Measurements from ENCODE around the gene SERPINA1. TPM values are rescaled to one million over a fixed set of nuclear protein-coding genes. Genes with fewer than 3 reads are reported as not detected.

SERPINA1 gene
- total RNA-seq, 2 experiments from 2014 or later: 0.27 to 0.55 TPM

- POLR2A ChIA-PET: no interaction called here
- CTCF ChIA-PET: no interaction called here
Measured at GRCh38 chr14:94398536-94398935, 10.1 kb upstream of the SERPINA1 start.

GRCh38 chr14:94398182-94398479 lies 9.7 kb upstream of the SERPINA1 start:
- POLR2A ChIA-PET: no interaction called here
- CTCF ChIA-PET: no interaction called here

DNA sequence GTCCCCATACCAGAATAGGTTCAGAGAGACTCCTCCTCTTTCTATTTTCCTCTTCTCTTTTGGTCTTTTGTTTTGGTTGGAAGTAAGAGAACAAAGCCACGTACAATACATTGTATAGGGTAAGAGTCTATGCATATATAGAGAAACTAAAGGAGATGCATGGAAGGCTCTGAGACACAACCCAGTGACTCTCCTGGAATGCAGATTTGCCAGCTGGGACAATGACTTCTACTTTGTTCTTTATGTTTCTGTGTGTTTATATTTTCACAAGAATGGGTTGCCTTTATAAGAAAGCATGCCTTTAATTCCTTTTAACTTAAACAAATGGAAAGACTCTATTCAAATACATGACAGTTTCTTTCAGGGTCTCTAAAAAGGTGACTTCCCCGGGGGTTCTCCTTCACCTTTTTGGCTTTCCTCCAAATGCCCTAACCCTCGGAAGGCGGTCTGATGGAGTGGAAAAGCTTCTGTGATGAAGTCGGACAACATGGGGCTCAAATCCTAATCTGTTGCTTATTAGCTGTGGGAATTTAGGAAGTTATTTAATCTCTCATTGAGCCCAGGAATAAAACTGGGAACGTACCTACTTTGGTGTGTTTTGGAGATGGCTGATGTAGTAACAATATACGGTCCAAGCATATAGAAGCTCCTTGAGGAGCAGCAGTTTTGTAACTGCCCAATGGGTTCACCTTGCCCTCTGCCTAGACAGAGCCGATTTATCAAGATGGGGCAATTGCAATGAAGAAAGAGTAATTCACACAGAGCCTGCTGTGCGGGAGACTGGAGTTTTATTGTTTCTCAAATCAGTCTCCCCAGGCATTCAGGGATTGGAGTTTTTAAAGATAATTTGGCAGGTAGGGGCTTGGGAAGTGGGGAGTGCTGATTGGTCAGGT lies 9.1 kb upstream of the SERPINA1 start:
- POLR2A ChIA-PET: no interaction called here
- CTCF ChIA-PET: no interaction called here

DNA sequence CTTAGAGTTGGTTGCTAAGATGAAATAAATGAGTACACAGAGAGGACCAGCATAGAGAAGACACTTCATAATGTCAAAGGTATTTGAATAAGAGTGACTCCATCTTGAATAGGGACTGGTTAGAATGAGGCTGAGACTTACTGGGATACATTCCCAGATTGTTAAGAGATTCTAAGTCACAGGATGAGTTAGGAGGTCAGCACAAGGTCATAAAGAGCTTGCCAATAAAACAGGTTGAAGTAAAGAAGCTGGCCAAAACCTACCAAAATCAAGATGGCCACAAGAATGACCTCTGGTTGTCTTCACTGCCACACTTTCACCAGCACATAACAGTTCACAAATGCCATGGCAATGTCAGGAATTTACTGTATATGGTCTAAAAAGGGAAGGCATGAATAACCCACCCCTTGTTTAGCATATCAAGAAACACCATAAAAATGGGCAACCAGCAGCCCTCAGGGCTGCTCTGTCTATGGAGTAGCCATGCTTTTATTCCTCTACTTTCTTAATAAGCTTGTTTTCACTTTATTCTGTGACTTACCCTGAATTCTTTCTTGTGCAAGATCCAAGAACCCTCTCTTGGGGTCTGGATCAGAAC lies 8.3 kb upstream of the SERPINA1 start:
- POLR2A ChIA-PET: no interaction called here
- CTCF ChIA-PET: no interaction called here

DNA sequence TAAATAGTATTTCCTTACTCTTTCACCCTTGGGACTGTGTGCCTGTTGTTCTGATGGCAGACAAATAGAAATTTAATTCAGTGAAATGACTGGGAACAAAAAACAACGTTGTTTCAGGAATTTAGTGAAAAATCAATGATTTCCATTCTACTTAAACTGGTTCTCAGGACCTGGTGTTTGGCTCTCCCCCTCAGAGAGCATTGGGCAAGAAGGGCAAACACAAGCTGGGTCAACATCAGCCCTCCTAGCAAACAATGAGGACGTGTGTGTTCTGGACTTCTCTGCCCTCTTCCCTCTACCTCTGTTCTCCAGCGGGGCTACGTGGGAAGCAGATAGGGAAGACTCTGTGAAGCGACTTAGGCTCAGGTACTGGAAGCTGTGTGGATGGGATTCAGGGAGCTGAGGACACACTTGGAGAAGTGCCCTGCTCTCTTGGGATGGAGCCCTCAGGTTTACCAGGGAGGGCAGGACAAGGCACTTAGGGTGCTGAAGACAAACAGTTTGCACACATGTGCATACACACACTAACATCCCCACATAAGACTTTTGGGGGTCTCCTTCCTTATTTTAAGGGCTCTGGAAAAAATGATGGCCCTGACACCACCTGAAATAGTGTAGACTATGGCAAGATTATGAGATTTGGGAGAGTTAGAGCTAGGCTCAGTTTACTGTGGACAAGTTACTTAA lies 7.6 kb upstream of the SERPINA1 start:
- CTCF ChIA-PET: no interaction called here
- POLR2A ChIA-PET: no interaction called here

- CTCF ChIA-PET: no interaction called here
- POLR2A ChIA-PET: no interaction called here
Measured at GRCh38 chr14:94395282-94395887, 7.0 kb upstream of the SERPINA1 start.

DNA sequence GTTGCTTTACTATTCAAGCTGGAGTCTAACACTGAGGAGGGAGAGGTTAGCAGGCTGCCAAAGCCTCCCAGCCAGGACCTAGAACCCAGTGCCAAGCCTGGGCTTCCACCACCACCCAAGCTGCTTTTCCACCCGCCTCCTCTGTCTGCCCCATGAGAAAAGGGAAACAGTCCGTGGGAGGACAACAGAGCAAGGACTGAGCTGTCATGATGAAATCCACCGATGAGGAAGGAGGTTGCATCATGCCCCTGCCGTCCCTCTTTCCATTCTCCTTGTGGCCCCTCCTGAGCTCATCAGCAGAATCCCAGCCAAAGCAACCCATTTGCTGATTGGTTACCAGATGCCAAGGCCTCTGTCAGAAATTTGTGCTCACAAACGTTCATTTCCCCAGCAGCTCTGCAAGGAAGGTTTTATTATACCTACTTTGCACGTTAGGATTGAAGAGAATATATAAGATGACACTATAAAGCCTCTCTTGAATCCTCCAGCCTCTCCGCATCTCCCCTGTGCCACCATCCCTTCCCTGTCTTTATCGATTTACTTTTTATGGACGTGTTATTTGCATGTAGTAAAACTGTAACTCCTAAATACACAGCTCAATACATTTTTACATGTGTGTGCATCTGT lies 6.3 kb upstream of the SERPINA1 start:
- POLR2A ChIA-PET: no interaction called here
- CTCF ChIA-PET: no interaction called here

DNA sequence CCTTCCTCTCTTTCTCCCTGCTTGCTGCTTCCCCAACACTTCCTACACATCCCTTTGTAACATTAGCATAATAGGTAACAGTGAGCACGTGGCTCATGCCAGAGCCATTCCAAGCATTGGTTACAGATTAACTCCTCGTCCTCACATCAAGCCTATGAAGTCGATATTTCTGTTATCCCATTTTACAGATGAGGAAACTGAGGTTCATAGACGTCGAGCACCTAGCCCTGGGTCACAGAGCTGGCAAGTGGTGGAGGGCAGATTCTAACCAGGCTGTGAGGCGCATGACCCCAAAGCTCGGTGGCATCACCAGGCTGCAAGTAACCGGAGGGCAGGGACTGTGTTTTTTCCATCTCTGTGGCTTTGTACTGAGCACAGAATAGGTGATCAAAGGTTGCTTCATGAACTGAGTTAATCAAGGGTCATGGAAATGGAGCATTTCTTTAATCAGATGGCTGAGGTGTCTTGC lies 5.7 kb upstream of the SERPINA1 start:
- CTCF ChIA-PET: no interaction called here
- POLR2A ChIA-PET: no interaction called here

DNA sequence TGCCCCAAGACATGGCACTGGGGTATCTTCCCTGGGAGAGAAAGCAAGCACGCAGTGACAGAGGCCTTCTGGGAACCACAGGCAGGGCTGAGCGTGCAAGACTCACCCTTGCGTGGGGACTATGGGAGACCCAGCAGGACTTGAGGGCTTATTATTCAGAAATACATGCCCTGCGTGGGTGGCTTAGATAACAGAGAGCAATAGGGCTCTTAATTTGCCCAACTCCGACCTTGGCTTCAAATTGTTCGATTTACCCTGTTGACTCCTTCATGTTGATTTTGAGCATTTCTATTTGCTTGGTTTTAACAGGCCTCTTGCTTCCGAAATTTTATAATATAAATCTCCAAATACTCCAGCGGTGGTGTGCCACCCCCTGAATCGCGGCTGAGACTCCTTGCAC lies 5.1 kb upstream of the SERPINA1 start:
- POLR2A ChIA-PET: no interaction called here
- CTCF ChIA-PET: no interaction called here

DNA sequence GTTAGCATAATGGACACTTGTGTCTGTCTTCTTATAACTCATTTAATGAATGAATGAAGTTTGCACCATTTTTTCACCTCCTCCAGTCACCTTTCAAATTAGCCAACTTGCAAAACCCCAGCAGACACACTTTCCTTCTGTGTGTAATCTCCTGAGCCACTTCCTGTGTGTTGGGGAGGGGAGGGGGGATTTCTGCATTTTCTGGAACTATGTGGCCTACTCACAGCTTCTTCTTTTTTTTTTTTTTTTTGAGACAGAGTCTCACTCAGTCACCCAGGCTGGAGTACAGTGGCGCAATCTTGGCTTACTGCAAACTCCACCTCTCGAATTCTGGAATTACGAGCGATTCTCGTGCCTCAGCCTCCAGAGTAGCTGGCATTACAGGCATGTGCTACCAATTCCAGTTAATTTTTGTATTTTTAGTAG lies 4.1 kb upstream of the SERPINA1 start:
- ChIA-PET CTCF (no interaction called here), POLR2A (interaction anchor here (0.7 to 0.9 kb wide), 2 partner anchors 27 to 412 kb away, joined by 3 to 4 read pairs; no protein-coding TSS in a partner anchor)

DNA sequence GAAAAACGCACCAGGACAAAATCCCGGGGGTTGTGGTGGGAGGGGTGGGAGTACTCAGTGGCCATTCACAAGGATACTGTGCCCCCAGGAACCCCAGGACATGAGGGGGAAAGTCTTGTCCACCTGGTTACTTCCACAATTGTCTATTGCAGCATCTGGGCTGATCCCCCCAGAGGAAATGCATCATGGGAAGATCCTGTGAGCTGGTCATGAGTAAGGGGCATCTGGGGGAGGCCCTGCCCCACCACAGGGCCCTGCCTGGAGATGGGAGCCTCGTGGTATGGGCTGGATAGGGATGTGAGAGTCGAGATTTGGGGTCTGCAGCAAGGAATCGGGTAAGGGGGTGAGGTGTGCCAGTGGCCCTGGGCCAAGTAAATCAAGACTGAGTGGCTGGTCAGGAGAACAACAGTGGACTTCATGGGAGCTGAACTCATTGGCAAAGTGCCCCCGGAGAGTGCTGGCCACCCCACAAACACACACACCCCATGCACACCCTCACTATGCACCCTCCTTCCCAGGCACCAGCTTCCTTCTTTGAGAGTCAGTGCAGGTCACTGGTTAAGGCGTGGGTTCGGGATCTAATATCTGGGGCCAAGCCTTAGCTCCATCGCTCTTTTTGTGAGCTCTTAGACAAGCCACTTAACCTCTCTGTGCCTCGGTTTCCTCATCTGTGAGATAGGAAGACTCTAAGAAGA lies 3.0 kb upstream of the SERPINA1 start:
- ChIA-PET POLR2A (interaction anchor here (0.9 to 1.0 kb wide), 2 partner anchors 28 to 44 kb away, joined by 3 to 4 read pairs; no protein-coding TSS in a partner anchor), CTCF (no interaction called here)

DNA sequence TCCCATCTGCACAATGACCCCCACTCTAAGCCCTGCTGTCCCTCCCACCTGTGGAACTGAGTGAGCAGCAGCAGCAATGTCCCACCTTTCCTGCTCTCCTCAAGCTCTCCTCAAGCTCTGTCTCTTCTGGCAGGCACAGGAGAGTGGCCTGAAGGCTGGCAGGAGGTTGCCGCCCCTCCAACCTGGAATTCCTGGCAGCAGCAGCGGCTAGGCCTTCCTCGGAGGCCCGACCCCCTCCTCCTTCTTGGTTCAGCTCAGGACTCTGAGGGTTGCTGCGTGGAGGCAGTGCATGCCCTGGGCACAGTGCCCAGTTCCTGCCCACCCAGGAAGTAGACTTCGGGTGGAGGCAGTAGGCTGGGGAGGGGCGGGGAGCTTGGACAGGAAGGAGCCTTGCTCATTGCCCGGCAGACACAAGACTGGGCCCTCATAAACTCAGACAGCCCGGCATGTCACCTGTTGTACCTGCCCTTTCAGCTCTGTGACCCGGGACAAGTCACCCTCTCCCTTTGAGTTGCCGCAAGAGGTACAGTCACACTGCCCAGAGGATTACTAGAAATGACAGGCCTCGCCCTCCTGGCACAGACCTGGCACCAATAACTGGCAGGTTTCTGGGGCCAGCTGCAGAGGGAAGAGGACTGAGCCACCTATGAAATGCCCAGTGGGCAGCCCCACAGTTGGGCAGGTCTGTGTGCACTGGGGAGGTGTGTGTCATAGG lies 2.1 kb upstream of the SERPINA1 start:
- ChIA-PET POLR2A (interaction anchor here (1.0 kb wide), 1 partner anchor 44 kb away, joined by 3 read pairs; no protein-coding TSS in a partner anchor), CTCF (no interaction called here)

- ChIA-PET POLR2A (no interaction called here), CTCF (no interaction called here)
Measured at GRCh38 chr14:94389731-94390371, 1.4 kb upstream of the SERPINA1 start.

DNA sequence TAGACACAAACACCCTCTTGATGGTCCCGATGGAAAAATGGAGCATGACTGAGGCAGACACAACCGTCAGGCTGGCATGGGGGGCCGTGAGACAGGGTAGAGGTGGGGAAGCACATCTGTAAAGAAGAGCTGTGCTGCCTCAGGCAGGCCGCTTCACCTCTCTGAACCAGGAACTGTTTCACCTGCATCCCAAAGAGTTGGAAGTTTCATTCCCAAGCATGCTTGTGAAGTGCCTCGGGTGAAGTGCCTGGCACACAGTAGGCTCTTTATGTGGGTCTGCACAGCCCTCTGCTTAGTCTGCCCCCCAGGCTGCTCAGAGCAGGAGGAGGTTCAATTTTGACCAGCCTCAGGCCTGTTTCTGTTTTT lies 685 bp upstream of the SERPINA1 start:
- ChIA-PET POLR2A (no interaction called here), CTCF (no interaction called here)

DNA sequence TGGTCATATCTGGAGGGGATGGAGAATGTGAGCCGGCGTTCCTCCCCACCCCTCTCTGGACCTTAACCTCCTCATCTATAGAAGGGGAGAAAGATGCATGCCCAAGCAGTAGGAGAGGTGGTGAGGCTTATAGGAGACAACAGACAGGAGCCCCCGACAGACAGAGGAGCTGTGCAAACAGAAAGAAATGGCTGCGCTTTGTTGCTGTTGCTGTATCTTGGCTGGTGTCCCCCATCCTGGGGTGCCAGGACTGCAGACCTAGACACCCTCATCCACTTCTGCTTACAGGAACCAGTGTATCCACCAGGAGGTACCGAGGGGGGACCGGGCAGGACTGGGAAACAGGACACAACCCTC lies 397 bp downstream of the SERPINA1 start:
- CTCF ChIA-PET: no interaction called here
- POLR2A ChIA-PET: no interaction called here

- CTCF ChIA-PET: no interaction called here
- POLR2A ChIA-PET: no interaction called here
Measured at GRCh38 chr14:94387051-94388026, 1.1 kb downstream of the SERPINA1 start.

All from activated CD8-positive, alpha-beta memory T cell treated with anti-CD3 and anti-CD28 coated beads for 36 hours (primary cell).